Upper lobe of right lung (tissue), 1 donor: ENCODE measurements around the gene LPIN2. TPM values are rescaled to one million over a fixed set of nuclear protein-coding genes. Genes with fewer than 3 reads are reported as not detected.

ENCODE experiments used
- ATAC-seq: fragments of 200-7000 bp; cut with Tn5 transposase; one replicate; pipeline ENCODE4 v1.9.1; 2020; ENCODE audit warnings: mild to moderate bottlenecking, moderate library complexity
- DNase-seq: peaks from one replicate; pipeline ENCODE4 v3.0.0-alpha.2; 2020
- H3K27ac ChIP-seq: fragments of 200-600 bp; one replicate; pipeline ENCODE4 v1.8.0; 2022
- H3K27me3 ChIP-seq: fragments of 200-600 bp; one replicate; pipeline ENCODE4 v1.8.0; 2022; ENCODE audit warnings: mild to moderate bottlenecking
- H3K36me3 ChIP-seq: fragments of 200-600 bp; one replicate; pipeline ENCODE4 v1.8.0; 2022
- H3K4me1 ChIP-seq: fragments of 200-600 bp; one replicate; pipeline ENCODE4 v1.8.0; 2022
- H3K4me3 ChIP-seq: fragments of 200-600 bp; one replicate; pipeline ENCODE4 v1.8.0; 2022; ENCODE audit warnings: mild to moderate bottlenecking
- H3K9me3 ChIP-seq: fragments of 200-600 bp; one replicate; pipeline ENCODE4 v1.8.0; 2022
- CTCF ChIP-seq: fragments of 200-600 bp; IDR thresholded peaks from one replicate; pipeline ENCODE4 v1.8.0; 2022; ENCODE audit warnings: antibody characterized with exemption
- intact Hi-C: fragments of 100-400 bp; cut with DNase I; formaldehyde crosslinking; loops from one replicate; pipeline ENCODE4 v1.11.0; 2022
- total RNA-seq: library from RNA; stranded (reverse); fragmentation: NEBNext Ultra II Directional; extraction: Animal tissue kit (Norgen Biotek cat#: 25700); gene quantifications from one replicate; pipeline ENCODE4 v1.2.1, GENCODE V29; 2021
- donor health status: DM: no; HTN: yes; CAD: no; lungs with severe emphysema.

Gene LPIN2
- total RNA-seq, 1 donor from 2014 or later: 50.7 TPM

- Histone ChIP-seq H3K27me3 (no peaks in the 10 kb centered on the region), H3K4me1 (peaks cover 57% of the 10 kb centered on the region), H3K36me3 (no peaks in the 10 kb centered on the region), H3K27ac (no peak overlapping the region), H3K9me3 (no peaks in the 10 kb centered on the region), H3K4me3 (no peak overlapping the region)
- intact Hi-C loops: no loop called here
- no peak for ATAC-seq
- no peak for TF ChIP-seq CTCF
- no peak for DNase-seq
Measured at GRCh38 chr18:2965797-2966196, 47.1 kb downstream of the LPIN2 start.

GRCh38 chr18:2964361-2965010 is 48.5 kb downstream of the LPIN2 start:
- no peak overlapping the region for H3K27ac ChIP-seq
- intact Hi-C loops: no loop called here
- no peak for TF ChIP-seq CTCF
- peaks cover 52% of the 10 kb centered on the region for H3K4me1 ChIP-seq
- DNase-seq (no peak), ATAC-seq (no peak)
- H3K9me3 ChIP-seq: no peaks in the 10 kb centered on the region
- H3K27me3 ChIP-seq: no peaks in the 10 kb centered on the region
- no peak overlapping the region for H3K4me3 ChIP-seq
- no peaks in the 10 kb centered on the region for H3K36me3 ChIP-seq

Other genes with a start within 250 kb of the LPIN2 start
- gene EMILIN2, start 166.1 kb downstream of the LPIN2 start, total RNA-seq: 35.2 TPM
- 2.5 TPM for gene MYOM1, start 206.8 kb upstream of the LPIN2 start, total RNA-seq
- 571 TPM for gene MYL12A, start 234.7 kb upstream of the LPIN2 start, total RNA-seq
- 368 TPM for gene MYL12B, start 249.0 kb upstream of the LPIN2 start, total RNA-seq